Effector CD4-positive, alpha-beta T cell (primary cell): ENCODE data around the gene NIPBL.
"Not testable (repeated sequence)": the region's sequence is repeated elsewhere in the genome, so short reads cannot be mapped to it uniquely, and the experiment has no call there.

Source experiments
- DNase-seq: peaks from one replicate; pipeline ENCODE4 v3.0.0-alpha.2; 2020

The NIPBL gene

DNA sequence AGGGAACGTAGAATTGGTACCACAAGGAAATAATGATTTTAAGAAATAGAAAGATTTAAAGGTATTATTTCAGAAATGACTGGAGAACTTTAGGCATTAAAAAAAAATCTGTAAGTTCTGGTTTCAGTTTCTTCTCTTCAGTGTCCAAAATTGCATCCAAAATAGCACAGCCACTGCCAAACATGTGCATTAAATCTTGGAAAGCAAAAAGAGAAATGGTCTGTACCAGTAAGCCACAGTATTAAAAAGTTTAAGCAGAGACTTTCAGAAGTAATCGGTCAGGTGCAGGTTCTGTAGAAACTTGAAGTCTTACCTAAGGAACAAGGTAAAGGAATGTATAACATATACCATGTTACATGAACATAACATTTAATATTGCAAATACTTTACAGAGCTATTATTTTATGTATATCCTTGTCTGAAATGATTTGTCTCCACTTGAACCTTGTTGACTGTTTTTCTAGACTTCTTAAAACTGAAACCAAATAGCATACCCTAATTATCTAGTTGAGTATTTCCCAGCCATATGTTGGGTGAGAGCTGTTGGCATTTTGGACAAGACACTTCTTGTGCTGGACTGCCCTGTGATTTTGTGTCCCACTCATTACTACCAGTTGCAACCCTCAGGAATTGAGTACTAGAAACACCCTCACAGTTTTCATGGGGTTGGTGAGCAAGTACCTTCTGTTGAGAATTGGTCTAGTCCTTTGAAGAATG, 32.1 kb downstream of the NIPBL start:
- DNase-seq, result no peak

DNA sequence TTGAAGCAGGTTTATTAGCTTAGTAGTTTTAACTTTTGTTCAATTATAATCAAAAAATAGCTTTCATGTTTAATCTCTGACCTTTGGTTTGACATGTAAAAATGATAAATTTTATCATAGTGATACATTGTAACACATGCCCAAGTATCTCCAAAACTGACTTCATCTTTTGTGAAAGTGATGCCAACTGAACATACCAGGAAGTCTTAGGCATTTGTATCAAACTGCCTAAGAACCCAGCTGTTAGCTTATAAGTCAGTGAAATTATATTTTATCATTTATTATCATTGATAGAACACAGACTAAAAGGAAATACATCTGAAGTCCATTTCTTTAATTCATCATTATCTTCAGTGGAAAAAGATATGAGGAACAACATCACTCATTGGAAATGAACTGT, 39.1 kb downstream of the NIPBL start:
- DNase-seq, result no peak

DNA sequence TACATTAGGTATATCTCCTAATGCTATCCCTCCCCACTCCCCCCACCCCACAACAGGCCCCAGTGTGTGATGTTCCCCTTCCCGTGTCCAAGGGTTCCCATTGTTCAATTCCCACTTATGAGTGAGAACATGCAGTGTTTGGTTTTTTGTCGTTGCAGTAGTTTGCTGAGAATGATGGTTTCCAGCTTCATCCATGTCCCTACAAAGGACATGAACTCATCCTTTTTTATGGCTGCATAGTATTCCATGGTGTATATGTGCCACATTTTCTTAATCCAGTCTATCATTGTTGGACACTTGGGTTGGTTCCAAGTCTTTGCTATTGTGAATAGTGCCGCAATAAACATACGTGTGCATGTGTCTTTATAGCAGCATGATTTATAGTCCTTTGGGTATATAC, 40.0 kb downstream of the NIPBL start:
- not testable (repeated sequence) for DNase-seq

DNA sequence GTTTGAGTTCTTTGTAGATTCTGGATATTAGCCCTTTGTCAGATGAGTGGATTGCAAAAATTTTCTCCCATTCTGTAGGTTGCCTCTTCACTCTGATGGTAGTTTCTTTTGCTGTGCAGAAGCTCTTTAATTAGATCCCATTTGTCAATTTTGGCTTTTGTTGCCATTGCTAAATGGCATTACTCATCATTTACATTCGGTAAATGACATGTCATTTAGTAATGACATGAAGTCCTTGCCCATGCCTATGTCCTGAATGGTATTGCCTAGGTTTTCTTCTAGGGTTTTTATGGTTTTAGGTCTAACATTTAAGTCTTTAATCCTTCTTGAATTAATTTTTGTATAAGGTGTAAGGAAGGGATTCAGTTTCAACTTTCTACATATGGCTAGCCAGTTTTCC, 40.8 kb downstream of the NIPBL start:
- not testable (repeated sequence) for DNase-seq

DNA sequence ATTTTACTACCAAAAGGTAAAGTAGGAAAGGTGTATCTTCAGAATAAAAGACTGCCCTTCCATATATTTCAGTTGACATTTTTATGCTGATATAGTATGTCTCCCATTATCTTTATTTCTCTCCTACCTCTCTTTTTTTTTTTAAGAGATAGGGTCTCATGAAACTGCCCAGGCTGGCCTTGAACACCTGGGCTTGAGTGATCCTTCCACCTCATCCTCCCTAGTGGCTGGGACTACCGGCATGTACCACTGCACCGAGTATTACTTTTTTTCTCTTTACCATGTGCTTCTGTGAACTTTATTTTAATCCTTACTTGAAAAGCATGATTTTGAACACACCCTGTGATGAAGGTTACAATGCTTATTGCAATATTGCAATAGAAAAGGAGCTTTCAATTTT, 42.7 kb downstream of the NIPBL start:
- DNase-seq, result no peak

DNA sequence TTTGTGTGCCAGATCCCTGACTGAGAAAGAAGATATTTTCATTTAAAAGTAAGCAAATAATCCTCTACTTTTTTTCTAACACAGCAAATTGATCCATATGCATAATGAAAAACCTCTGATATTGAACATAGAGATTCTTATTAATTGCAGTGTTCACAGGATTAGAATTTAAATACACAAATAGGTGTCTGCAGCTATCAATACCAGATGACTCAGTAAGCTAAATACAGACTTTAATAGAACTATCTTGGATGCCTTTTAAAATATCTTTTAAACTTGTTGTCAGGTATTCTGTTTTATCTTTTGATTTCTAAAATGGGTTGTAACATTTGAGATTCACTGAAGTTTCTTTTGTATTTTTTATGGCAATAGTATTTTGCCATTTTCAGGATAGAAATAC, 43.1 kb downstream of the NIPBL start:
- DNase-seq, result no peak

DNA sequence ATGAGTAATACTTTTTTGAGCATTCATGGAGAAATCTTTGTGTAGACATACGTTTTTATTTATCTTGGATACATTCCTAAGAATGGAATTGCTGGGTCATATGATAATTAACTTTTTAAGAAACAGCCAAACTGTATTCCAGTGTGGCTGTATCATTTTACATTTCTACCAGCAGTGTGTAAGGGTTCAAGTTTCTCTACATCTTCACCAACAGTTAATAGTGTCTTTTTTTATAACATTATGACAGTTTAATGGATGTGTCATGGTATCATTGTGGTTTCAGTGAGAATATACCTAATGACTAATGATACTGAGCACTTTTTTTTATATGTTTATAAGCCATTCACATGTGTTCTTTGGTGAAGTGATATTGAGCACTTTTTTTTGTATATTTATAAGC, 52.4 kb downstream of the NIPBL start:
- DNase-seq, result no peak

DNA sequence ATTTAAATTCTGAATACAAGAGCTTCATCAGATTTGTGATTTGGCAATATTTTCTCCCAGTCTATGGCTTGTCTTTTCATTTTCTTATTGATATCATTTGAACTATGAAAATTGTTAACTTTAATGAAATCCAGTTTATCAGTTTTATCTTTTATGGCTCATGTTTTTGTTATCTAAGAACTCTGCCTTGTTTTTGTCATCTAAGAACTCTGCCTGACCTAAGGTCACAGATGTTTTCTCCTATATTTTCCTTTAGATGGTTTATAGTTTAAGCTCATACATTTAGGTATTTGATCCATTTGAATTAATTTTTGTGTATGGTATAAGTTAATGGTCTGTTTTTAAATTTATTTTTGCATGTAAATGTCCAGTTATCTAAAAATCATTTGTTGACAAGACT, 52.9 kb downstream of the NIPBL start:
- no peak for DNase-seq

DNA sequence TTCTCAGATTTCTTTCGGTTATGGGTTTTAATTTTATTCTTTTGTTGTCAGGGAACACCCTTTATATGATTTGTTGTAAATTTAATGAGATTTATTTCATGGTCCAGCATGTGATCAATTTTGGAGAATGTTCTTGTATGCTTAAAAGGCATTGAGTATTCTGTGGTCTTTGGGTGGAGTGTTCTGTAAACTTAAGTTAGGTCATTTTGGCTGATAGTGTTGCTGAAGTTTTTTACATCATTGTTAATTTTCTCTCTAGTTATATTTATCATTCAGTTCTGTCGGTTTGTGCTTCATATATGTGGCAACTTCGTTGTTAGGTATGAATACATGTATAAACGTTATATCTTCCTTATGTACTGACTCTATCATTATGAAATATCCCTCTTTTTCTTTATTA, 55.5 kb downstream of the NIPBL start:
- no peak for DNase-seq

DNA sequence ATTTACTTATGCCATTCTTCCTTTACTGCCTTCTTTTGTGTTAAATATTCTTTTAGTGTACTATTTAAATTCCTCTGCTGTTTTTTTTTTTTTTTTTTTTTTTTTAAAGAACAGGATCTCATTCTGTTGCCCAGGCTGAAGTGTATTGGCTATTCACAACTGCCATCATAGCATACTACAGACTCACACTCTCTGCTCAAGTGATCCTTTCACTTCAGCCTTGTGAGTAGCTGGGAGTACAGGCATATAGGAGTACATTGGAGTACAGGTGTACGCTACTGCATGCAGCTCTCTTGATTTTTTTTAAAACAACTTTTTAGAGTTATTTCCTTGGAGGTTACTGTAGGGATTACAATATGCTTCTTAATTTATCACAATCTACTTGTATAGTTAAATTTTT, 56.1 kb downstream of the NIPBL start:
- no peak for DNase-seq

DNA sequence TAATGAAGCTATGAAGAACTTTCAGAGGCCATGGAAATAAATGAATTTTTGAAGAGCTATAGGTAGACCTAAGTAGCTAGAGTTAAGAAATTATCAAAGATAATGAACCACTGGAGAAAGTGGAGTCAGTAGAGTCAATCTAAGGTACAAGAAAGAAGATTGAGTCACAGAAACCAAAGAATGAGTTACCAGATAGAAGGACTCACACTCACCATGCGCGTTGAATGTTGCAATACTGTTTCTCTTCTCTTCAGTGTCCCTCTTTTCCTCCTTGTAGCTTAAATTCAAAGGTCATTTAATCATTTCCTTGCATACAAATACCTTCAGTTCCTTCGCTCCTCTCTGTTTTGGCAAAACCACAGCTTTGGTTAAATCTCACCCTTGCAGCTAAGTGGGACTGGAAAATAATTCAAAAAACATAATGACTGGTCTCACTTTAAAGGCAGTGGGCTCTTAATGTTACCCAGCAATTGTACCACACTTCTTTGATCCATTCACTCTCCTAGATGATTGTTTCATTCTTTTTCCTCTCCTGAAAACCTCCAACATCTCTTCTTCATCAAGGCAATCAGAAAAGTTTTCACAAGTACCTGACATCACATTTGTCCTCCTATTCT, 58.3 kb downstream of the NIPBL start:
- DNase-seq, result no peak

DNA sequence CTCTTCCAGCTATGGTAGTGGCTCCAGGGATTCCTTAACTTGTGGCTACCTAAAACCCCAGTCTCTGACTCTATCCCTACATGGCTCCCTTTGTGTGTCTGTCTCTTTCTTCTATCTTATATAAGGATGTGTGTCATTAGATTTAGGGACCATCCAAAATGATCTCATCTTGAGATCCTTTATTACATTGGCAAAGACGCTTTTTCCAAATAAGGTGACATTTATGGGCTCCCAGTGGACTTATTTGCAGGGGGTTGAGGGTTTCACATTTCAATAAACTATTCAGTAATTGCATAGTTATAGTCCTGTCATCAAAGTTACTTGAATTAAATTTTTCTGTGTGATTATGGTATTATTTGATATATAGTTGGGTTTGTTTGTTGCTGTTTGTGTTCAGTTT, 59.2 kb downstream of the NIPBL start:
- DNase-seq, result no peak

DNA sequence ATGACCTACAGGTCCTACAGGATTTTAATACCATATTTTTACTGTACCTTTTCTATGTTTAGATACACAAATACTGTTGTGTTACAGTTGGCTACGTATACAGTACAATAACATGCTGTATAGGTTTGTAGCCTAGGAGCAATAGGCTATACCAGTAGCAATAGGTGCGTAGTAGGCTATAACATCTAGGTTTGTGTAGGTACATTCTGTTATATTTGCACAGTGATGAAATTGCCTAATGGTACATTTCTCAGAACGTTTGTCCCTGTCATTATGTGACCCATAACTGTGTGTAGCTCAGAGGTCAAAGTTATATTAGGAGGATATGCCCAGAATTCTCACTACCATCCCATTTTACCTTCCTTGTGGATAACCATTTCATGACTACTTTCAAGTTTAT, 59.7 kb downstream of the NIPBL start:
- no peak for DNase-seq

DNA sequence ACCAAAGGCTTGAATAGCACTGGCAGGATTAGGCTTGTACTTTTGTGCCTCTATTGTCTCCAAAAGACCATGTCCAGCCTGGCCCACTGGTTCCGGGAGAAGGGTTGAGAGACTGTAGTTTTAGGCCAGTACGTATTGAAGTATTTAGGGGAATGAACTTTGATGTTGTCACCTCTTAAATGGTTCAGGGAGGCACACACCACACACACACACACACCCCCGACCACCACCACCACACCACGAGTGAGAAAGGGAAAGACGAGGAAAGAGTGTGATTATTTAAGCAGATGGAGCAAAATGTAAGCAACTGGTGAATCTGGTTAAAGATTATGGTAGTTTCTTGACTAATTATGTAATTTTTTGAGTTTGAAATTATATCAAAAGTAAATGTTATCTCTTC, 61.6 kb downstream of the NIPBL start:
- DNase-seq, result no peak

DNA sequence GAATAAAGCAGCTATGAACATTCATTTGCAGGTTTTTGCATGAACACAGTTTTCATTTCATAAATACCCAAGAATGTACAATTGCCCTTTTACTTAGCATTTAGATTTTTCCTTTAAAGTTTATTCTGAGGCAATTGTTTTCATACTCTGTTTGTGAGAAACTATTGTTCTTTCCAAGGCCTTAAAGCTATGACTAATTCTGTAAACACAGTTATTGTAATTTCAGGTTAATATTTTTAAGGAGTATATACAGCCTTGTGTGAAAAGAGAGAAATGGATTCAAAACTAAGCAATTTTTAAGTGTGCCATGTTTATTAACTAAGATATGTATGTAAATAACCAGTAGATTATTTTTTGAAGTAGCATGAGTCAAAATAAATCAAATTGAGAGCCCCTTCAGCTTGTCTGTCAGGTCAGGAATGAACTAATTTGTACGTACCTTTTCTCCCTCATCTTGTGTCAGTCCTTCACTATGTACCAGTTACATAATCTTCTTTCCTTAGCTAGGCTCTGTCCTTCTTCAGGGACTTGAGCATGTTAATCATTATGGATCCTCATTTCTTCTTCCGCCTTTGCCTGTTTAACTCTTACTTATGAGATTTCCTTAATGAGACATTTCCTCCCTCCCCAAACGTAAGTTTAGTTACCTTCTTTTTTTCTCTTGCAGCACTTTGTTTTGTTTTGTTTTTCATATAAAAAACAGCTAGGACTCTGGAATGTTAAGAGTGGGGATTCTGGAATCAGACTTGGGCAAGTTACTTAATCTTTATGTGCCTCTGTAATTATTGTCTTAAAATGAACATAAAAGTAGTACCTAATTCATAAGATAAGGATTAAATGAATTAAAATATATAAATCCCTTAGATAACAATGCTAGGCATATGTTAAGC, 63.6 kb downstream of the NIPBL start:
- DNase-seq, result no peak

DNA sequence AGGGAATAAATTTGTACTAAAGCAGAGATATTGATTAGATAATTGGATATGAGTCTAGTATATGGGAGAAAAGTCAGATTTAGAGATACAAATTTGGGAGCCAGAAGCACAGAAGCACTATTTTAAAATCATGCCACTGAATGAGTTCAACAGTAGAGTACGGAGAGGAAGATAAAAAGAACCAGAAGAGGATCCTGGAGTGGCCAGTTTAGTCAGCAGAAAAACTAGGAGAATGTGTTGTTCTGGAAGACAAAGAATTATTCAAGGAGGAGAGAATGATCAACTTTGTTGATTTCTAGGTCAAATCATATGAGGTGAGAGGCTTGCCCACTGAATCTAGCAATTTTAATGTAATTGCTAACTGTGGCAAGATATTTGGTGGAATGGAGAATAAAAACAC, 67.0 kb downstream of the NIPBL start:
- no peak for DNase-seq

DNA sequence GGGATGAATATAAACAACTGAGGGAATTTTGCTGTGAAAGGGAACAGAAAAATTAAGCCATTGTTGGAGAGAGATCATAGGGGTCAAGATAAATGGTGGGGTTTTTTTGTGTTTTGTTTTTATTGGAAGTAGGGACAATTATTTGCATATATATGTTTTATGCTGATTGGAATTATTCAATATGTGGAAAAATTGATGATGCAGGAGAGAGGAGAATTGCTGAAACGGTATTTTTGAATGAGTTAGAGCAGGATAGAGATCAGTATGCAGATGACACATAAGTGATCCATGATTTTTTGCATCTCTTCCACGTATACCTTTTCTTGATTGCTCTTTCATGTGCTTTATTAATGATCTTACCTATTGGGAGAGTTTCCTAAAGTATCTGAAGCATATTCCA, 67.5 kb downstream of the NIPBL start:
- no peak for DNase-seq

DNA sequence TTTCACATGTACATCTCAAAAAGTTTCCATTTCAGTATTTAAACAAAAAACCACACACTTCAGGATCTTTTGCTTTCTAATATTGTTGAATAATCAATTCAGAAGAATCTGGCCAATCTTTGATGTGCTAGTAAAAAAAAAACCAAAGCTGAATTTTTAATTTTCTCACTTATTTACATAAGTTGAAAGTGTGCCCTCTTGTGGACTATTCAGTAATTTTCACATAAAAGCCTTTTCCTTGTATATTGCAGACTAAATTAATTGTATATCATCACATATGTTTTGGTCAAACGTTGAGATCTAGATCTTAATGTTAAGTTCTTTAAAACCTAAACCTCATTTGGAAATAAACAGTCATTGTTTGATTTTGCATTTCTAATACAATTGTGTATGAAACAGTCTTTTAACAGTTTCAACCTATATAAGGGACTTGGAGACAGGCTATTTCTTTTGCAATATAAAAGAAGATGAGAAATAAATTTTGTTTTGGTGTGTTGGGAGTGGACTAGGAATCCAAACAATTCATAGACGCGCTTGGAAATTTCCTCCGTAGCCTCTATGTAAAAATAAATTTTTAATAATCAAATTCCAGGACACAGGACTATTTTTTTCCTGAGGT, 68.1 kb downstream of the NIPBL start:
- DNase-seq, result no peak

DNA sequence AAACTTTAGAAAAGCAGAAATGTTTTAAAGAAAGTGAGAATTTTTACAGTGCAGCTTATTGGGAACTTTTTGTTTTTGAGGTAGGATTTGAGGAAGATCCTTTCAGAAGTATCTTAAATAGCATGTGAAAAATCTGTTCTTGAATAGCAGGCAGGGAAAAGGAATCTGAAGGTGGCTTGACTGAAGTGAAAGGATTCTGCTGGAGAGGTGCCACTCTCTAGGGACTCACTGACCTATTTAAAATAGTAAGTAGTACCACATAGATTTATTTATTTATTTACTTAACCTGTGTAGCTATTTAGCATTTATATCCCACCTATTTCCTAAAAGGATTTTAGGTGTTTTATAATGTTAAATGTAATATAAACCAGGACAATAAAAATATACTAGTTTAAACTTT, 69.1 kb downstream of the NIPBL start:
- no peak for DNase-seq

DNA sequence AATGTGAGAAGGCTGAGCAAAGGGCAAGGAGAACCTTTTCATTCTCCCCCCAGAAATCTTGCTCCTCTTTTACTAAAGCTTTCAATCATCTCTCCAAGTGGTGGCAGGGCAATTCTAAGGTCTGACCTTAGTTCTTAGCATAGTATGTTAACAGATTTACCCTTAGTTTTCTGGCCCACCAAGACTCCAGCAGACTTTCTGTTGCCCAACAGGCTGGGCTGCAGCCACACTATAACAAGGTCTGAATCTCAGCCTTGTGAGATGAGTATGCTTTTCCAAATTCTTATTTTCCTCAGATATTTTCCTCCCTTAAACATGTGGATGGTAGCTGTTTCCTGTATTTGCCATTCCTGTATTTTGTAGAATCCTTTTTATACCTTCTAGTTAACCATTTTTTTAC, 69.5 kb downstream of the NIPBL start:
- DNase-seq, result no peak

DNA sequence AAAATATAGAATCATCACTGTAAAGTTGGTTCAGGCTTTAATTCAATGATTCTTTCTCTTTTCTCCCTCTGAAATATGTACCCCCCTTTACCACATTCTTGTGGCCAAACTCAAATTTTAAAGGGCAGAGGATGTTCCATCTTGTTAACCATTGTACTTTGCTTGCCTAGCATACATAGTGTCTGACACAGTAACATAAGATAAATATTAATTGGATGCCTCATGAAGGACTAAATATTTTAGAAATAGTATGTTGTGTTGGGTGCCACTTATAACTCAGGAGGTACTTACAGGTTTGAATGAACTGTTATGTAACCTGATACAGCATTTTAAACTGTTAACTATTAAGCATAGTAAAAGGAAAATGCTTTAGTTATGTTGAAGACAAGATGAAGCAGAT, 71.5 kb downstream of the NIPBL start:
- no peak for DNase-seq

DNA sequence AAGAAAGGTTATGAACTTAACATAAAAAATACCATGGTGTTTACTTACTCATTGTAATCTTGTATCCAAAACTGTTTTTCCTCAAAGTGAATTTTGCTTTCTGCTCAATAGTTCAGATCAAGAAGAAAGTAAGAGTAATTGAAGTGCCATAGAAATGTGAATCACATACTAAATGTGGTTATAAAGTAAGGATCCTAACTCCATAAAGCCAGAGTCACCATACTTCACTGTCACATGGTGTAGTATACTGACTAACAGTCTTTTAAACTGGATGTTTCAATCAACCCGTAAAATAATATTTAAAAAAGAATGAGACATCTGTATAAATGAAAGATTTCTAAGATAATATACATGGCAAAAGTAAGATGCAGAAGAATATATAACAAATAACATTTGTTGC, 72.1 kb downstream of the NIPBL start:
- DNase-seq, result no peak

DNA sequence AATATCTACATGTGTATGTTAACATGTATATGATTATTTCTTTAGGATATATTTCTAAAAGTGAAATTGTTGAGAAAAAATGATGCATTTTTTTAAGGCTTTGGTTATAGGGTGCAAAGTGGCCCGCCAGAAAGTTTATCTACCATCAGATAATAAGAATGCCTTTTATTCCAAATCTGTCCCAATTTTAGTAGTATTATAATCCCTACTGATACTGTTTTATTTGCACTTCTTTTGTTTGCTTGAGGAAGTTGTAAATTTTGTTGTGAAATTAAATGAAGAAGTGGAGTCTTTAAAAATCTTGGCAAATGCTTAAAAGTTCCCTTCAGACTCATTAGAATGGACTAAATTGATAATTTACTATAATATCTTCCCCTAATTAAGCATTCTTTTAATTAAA, 73.0 kb downstream of the NIPBL start:
- no peak for DNase-seq
